Measurements from ENCODE around the gene SAMD4A. TPM values are rescaled to one million over a fixed set of nuclear protein-coding genes. Genes with fewer than 3 reads are reported as not detected.

SAMD4A gene
- total RNA-seq, 1 experiment from 2014 or later = 18.3 TPM

GRCh38 chr14:54784657-54785056 is 217.7 kb downstream of the SAMD4A start:
- POLR2A ChIA-PET (ENCODE audit: unreplicated experiment) = no interaction called here
- Histone ChIP-seq H3K4me1 (replicated peaks; ENCODE audit: insufficient read depth) (no peaks in the 10 kb centered on the region), H3K27me3 (ENCODE audit: insufficient read depth, low read depth) (no peaks in the 10 kb centered on the region), H3K4me3 (no peak overlapping the region), H3K79me2 (ENCODE audit: low read depth) (no peaks in the 10 kb centered on the region), H3F3A (ENCODE audit: insufficient read depth, low read depth) (no peaks in the 10 kb centered on the region; the same call in 1 of the 2 replicates), H4K20me1 (ENCODE audit: insufficient read depth) (no peaks in the 10 kb centered on the region; the same call in 1 of the 2 replicates), H3K9me2 (ENCODE audit: insufficient read depth) (no peaks in the 10 kb centered on the region), H3K9me3 (ENCODE audit: insufficient read depth, low read depth) (no peaks in the 10 kb centered on the region), H3K36me3 (ENCODE audit: low read depth) (no peaks in the 10 kb centered on the region), H2AFZ (no peak overlapping the region), H3K4me2 (no peak overlapping the region), H3K27ac (no peak overlapping the region)
- CTCF ChIA-PET = interaction anchor here (0.6 kb wide), 1 partner anchor 384 kb away, joined by 10 read pairs; no protein-coding TSS in a partner anchor
- no peak for DNase-seq
- intact Hi-C loops (cut with micrococcal nuclease; ENCODE audit: unreplicated experiment) = no loop called here
- no TSS peak for BruUV-seq (replicated peaks)
- TF ChIP-seq EZH2 (IDR thresholded peaks at IDR 0.05; ENCODE audit: low read depth) = no peak

- no peaks in the 10 kb centered on the region for H3K9me2 ChIP-seq (ENCODE audit: insufficient read depth)
- BruUV-seq (replicated peaks) = no TSS peak
- intact Hi-C loops (cut with micrococcal nuclease; ENCODE audit: unreplicated experiment) = no loop called here
- H3K9me3 ChIP-seq (ENCODE audit: insufficient read depth, low read depth) = no peaks in the 10 kb centered on the region
- H3K4me2 ChIP-seq = no peak overlapping the region
- no peak overlapping the region for H3K4me3 ChIP-seq
- no peak overlapping the region for H3K27ac ChIP-seq
- ChIA-PET CTCF (no interaction called here), POLR2A (ENCODE audit: unreplicated experiment) (no interaction called here)
- no peaks in the 10 kb centered on the region for H3K4me1 ChIP-seq (replicated peaks; ENCODE audit: insufficient read depth)
- TF ChIP-seq EZH2 (IDR thresholded peaks at IDR 0.05; ENCODE audit: low read depth) (no peak), CTCF (conservative IDR thresholded peaks at IDR 0.05) (no peak)
- H3K36me3 ChIP-seq (ENCODE audit: low read depth) = no peaks in the 10 kb centered on the region
- no peak for DNase-seq
- no peaks in the 10 kb centered on the region; the same call in 1 of the 2 replicates for H3F3A ChIP-seq (ENCODE audit: insufficient read depth, low read depth)
- H3K27me3 ChIP-seq (ENCODE audit: insufficient read depth, low read depth) = no peaks in the 10 kb centered on the region
- no peaks in the 10 kb centered on the region for H3K79me2 ChIP-seq (ENCODE audit: low read depth)
- no peak overlapping the region for H2AFZ ChIP-seq
- no peaks in the 10 kb centered on the region; the same call in 1 of the 2 replicates for H4K20me1 ChIP-seq (ENCODE audit: insufficient read depth)
Measured at GRCh38 chr14:54785136-54785777, 218.3 kb downstream of the SAMD4A start.

GRCh38 chr14:54785778-54786770 is 219.1 kb downstream of the SAMD4A start:
- CTCF ChIA-PET = no interaction called here
- Histone ChIP-seq H3F3A (ENCODE audit: insufficient read depth, low read depth) (no peaks in the 10 kb centered on the region; the same call in 1 of the 2 replicates), H4K20me1 (ENCODE audit: insufficient read depth) (no peaks in the 10 kb centered on the region; the same call in 1 of the 2 replicates), H3K4me2 (no peak overlapping the region), H3K27ac (no peak overlapping the region), H3K9me3 (ENCODE audit: insufficient read depth, low read depth) (no peaks in the 10 kb centered on the region), H3K79me2 (ENCODE audit: low read depth) (no peaks in the 10 kb centered on the region), H3K36me3 (ENCODE audit: low read depth) (no peaks in the 10 kb centered on the region), H3K4me3 (no peak overlapping the region), H3K27me3 (ENCODE audit: insufficient read depth, low read depth) (no peaks in the 10 kb centered on the region), H3K9me2 (ENCODE audit: insufficient read depth) (no peaks in the 10 kb centered on the region), H2AFZ (no peak overlapping the region), H3K4me1 (replicated peaks; ENCODE audit: insufficient read depth) (no peaks in the 10 kb centered on the region)
- POLR2A ChIA-PET (ENCODE audit: unreplicated experiment) = no interaction called here
- intact Hi-C loops (cut with micrococcal nuclease; ENCODE audit: unreplicated experiment) = no loop called here
- no peak for DNase-seq
- TF ChIP-seq CTCF (conservative IDR thresholded peaks at IDR 0.05) (no peak), EZH2 (IDR thresholded peaks at IDR 0.05; ENCODE audit: low read depth) (no peak)
- no TSS peak for BruUV-seq (replicated peaks)

All from PC-9 (cell line).